ENCODE measurements around the gene BEND6.

BEND6 gene

DNA sequence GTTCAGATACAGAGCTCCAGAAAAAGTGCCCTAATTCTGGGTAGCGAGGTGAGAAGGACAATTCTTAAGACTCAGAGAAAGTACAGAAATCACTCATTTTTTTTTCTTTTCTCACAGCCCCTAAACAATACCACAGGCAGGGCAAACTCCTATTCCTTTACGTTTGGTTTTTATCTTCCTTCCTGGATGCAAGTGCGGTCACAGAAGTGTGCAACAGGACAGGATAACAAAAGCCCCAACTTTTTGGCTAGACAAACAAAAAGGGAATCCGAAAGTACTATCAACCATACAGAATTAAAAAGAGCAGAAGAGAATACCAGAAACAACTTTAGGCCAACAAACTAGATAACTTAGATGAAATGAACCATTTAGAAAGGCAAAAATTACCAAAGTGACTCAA, 18.4 kb upstream of the BEND6 start:
- no peak overlapping the region for H3K4me3 ChIP-seq (ENCODE audit: low read depth, low read length)
- TF ChIP-seq, protein P1, sequence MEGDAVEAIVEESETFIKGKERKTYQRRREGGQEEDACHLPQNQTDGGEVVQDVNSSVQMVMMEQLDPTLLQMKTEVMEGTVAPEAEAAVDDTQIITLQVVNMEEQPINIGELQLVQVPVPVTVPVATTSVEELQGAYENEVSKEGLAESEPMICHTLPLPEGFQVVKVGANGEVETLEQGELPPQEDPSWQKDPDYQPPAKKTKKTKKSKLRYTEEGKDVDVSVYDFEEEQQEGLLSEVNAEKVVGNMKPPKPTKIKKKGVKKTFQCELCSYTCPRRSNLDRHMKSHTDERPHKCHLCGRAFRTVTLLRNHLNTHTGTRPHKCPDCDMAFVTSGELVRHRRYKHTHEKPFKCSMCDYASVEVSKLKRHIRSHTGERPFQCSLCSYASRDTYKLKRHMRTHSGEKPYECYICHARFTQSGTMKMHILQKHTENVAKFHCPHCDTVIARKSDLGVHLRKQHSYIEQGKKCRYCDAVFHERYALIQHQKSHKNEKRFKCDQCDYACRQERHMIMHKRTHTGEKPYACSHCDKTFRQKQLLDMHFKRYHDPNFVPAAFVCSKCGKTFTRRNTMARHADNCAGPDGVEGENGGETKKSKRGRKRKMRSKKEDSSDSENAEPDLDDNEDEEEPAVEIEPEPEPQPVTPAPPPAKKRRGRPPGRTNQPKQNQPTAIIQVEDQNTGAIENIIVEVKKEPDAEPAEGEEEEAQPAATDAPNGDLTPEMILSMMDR (IDR thresholded peaks at IDR 0.05; ENCODE audit: low read depth, low read length): no peak
- no peak for DNase-seq
- H3K36me3 ChIP-seq: no peaks in the 10 kb centered on the region
- peaks cover 21% of the 10 kb centered on the region for H3K27me3 ChIP-seq
- H3K4me1 ChIP-seq: no peaks in the 10 kb centered on the region
- no peaks in the 10 kb centered on the region for H3K9me3 ChIP-seq

DNA sequence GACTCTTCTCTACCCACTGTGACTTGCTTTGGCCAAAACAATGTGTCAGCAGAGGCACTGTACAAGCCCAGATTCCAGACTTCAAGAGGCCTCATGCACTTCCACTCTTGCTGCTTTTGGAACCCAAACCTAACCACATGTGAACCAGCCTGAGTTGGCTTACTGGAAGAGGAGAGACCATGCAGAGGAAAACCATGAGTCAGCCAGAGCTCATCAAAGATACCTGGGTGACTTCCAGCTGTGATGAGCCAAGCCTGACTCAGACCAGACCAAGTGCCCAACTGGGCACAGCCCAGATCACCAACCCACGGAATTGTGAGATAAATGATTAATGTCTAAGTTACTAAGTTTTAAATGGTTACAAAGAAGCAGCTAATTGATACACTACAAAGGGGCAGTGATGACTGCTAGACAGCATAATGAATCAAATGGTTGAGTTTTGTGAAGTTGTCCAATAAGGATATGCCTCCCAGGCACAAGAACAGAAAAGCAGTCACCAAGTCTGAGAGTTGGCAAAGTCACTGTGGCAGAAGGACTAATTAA, 16.2 kb upstream of the BEND6 start:
- TF ChIP-seq, protein P1 (IDR thresholded peaks at IDR 0.05; ENCODE audit: low read depth, low read length): no peak
- peaks cover 21% of the 10 kb centered on the region for H3K27me3 ChIP-seq
- H3K4me1 ChIP-seq: no peaks in the 10 kb centered on the region
- no peaks in the 10 kb centered on the region for H3K9me3 ChIP-seq
- H3K4me3 ChIP-seq (ENCODE audit: low read depth, low read length): no peak overlapping the region
- DNase-seq: no peak
- no peaks in the 10 kb centered on the region for H3K36me3 ChIP-seq

DNA sequence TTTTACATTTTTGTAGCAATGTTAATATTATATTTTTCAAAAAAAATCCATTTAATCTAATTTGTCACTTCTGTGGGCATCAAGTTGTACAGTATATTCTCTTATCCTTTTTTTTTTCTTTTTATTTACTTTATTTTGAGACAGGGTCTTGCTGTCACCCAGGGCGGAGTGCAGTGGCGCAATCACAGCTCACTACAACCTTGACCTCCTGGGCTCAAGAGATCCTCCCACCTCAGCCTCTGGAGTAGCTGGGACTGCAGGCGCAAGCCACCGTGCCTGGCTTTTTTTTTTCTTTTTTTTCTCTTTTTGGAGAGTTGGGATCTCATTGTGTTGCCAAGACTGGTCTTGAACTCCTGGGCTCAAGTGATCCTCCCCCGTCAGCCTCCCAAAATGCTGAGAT, 14.4 kb upstream of the BEND6 start:
- TF ChIP-seq, protein P1 (IDR thresholded peaks at IDR 0.05; ENCODE audit: low read depth, low read length): no peak
- no peak for DNase-seq
- no peaks in the 10 kb centered on the region for H3K4me1 ChIP-seq
- H3K27me3 ChIP-seq: peaks cover 18% of the 10 kb centered on the region
- no peaks in the 10 kb centered on the region for H3K36me3 ChIP-seq
- H3K9me3 ChIP-seq: no peaks in the 10 kb centered on the region
- H3K4me3 ChIP-seq (ENCODE audit: low read depth, low read length): no peak overlapping the region

DNA sequence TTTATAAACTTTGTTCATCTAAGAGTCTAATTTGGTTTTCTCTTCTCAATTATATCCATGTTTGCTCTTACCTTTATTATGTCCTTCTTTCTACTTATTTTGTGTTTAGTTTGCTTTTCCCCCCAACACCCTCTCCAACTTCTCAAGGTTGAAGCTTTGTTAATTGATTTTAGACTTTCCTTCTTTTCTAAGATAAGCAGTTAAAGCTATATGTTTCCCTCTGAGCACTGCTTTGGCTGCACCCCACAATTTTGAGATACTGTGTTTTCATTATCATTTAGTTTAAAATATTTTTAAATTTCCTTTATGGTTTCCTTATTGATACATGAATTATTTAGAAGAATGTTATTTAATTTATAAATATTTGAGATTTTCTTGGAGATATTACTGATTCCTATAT, 13.9 kb upstream of the BEND6 start:
- H3K36me3 ChIP-seq: no peaks in the 10 kb centered on the region
- H3K4me3 ChIP-seq (ENCODE audit: low read depth, low read length): no peak overlapping the region

DNA sequence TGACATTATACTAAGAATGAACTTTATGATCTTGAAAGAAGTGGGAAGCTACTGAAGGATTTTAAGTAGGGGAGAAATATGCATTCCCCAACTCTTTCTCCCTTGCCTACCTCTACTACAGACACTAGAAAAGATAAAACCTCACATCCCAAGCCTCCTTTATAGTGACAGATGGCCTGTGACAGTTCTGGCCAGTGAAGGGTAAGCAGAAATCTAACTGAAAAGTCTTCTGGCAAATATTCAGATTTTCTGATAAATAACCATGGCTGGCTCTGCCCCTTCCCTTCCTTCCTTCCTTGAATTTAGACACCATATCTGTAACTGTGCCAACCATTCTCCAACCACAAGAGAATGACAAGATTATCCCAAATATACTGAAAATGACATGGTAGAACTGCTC, 10.2 kb upstream of the BEND6 start:
- Histone ChIP-seq H3K36me3 (no peaks in the 10 kb centered on the region), H3K27me3 (no peaks in the 10 kb centered on the region), H3K4me1 (no peaks in the 10 kb centered on the region), H3K4me3 (ENCODE audit: low read depth, low read length) (no peak overlapping the region), H3K9me3 (no peaks in the 10 kb centered on the region)
- no peak for DNase-seq
- TF ChIP-seq, protein P1 (IDR thresholded peaks at IDR 0.05; ENCODE audit: low read depth, low read length): no peak

More for the DNA sequence above, 13.9 kb upstream of the BEND6 start:
- Histone ChIP-seq H3K27me3 (peaks cover 13% of the 10 kb centered on the region), H3K4me1 (no peaks in the 10 kb centered on the region), H3K9me3 (no peaks in the 10 kb centered on the region)
- DNase-seq: no peak
- TF ChIP-seq, protein P1 (IDR thresholded peaks at IDR 0.05; ENCODE audit: low read depth, low read length): no peak

DNA sequence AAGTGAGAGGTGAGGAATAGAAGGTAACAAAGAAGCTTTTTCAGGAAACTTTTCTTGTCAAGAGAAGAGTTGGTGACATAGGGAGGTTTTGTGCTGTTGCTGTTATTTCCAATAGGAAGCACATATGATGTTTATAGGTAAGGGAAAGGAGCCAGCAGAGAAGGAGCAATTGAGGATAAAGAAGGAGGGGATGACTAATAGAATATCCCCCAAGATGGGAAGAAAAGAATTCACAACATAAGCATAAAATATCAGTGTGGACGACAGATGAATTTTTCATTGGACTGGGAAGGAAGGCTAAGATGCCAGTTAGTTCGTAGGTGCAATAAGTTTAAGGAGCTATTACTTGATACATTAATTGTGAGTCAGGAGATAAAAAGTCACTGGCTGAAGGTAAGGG, 8.5 kb upstream of the BEND6 start:
- TF ChIP-seq, protein P1 (IDR thresholded peaks at IDR 0.05; ENCODE audit: low read depth, low read length): no peak

More for the DNA sequence above, 8.5 kb upstream of the BEND6 start:
- Histone ChIP-seq H3K9me3 (no peaks in the 10 kb centered on the region), H3K27me3 (no peaks in the 10 kb centered on the region), H3K4me1 (no peaks in the 10 kb centered on the region), H3K36me3 (no peaks in the 10 kb centered on the region), H3K4me3 (ENCODE audit: low read depth, low read length) (no peak overlapping the region)
- DNase-seq: no peak

Data from BE2C (cell line).